GM13976 (cell line): ENCODE results near the gene INTS11.

ENCODE experiments used
- DNase-seq: peaks from one replicate; pipeline ENCODE4 v3.0.0; 2012; ENCODE audit warnings: low spot score
- CTCF ChIP-seq: IDR thresholded peaks from 2 replicates; pipeline ENCODE4 v1.5.1; 2012; ENCODE audit warnings: borderline replicate concordance, mild to moderate bottlenecking; ENCODE audit not compliant: insufficient read depth; ENCODE audit errors: extremely low read depth, missing control alignments, control extremely low read depth
- in situ Hi-C: fragments of 300-500 bp; cut with MboI; formaldehyde crosslinking; loops from one replicate; pipeline ENCODE4 v1.12.0; 2022; ENCODE audit warnings: low sequenced_read_pairs, mixed read lengths, inconsistent platforms; ENCODE audit not compliant: unreplicated experiment

The INTS11 gene

GRCh38 chr1:1273512-1274298, 50.8 kb downstream of the INTS11 start, which contains the start of gene UBE2J2:
Gene UBE2J2, minus strand, starts transcription at chr1:1273854. Its CDS starts 5,862 bp downstream, at chr1:1267992.
- in situ Hi-C loops, result loop anchor here (25.0 kb wide), 1 partner anchor 386 kb away; no protein-coding TSS in a partner anchor
- peak; percentile 100 for DNase-seq
- no peak for TF ChIP-seq CTCF

- no peak for DNase-seq
- no peak for TF ChIP-seq CTCF
- in situ Hi-C loops, result loop anchor here (25.0 kb wide), 1 partner anchor 386 kb away; no protein-coding TSS in a partner anchor
Observed at GRCh38 chr1:1273209-1273511, 51.3 kb downstream of the INTS11 start.

GRCh38 chr1:1272341-1273208, 51.9 kb downstream of the INTS11 start:
- no peak for TF ChIP-seq CTCF
- DNase-seq, result no peak
- in situ Hi-C loops, result loop anchor here (25.0 kb wide), 1 partner anchor 385 kb away; no protein-coding TSS in a partner anchor

DNA sequence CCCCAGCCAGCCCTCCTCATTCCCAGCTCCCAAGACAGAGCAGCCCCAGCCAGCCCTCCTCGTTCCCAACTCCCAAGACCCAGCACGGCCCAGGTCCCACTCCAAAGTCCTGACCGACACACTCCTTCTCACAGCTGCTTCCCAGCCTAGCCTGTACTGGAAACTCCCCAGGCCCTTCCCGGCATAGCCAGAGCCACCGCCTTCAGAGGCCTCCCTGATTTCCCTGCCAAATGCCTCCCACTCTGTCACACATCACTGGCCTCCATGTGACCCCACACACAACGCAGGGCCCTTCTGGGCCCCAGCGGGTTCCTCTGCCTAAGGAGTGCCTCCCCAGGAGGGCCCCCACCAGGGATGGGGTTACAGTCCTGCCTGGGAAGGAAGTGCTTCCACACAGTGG, 53.6 kb downstream of the INTS11 start:
- no peak for DNase-seq
- in situ Hi-C loops, result loop anchor here (25.0 kb wide), 1 partner anchor 384 kb away; no protein-coding TSS in a partner anchor
- no peak for TF ChIP-seq CTCF

GRCh38 chr1:1268284-1268682, 56.2 kb downstream of the INTS11 start:
- no peak for TF ChIP-seq CTCF
- DNase-seq, result no peak
- in situ Hi-C loops, result loop anchor here (25.0 kb wide), 1 partner anchor 381 kb away; no protein-coding TSS in a partner anchor

DNA sequence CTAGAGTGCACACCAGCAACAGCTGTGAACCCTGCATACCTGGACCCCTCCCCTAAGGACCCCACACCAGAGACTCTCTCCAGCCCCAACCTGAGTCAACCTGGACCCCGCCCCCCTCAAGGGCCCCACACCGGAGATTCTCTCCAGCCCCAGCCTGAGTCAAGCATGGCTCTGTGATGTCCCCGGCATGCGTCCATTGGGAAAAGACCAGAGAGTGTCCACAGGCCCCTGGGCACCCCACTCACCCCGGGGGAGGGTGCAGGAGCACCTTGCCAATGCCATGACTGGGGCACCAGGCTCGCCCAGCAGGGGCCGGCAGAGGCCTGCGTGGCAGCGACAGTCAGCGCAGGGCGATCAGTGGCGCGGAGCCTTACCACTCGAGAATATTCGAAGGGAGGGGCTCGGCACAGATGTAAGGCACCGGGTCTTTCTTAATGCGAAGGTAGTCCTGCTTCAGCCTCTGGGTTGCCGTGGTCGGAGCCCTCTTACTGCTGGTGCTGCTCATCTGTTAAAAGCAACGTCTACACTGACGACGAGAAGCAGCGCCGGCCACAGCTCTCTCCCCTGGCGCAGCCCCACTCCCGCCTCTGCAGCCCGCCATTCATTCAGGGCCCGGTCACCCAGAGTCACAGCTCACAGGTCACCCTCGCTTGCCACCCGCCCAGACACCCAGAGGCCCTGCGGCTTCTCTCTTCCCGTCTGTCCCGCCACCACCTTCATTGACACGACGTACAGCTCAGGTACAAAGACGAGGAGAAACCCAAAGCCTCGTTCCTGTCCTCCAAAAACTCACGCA, 56.8 kb downstream of the INTS11 start:
- DNase-seq, result no peak
- in situ Hi-C loops, result loop anchor here (25.0 kb wide), 1 partner anchor 380 kb away; no protein-coding TSS in a partner anchor

More for the DNA sequence above, 56.8 kb downstream of the INTS11 start:
- TF ChIP-seq CTCF, result no peak
